Upper lobe of left lung (tissue), 4 donors: Measurements from ENCODE around the gene NEU4.

Source experiments
- POLR2A ChIP-seq, 4 donors: fragments of 450-650 bp; IDR thresholded peaks; one replicate each; pipeline ENCODE4 v1.5.1; 2016 to 2017; ENCODE audit warnings: antibody characterized with exemption in 4 of 4, mild to moderate bottlenecking in 2 of 4
- TF ChIP-seq, protein P1 (sequence below), 6 experiments: fragments of 450-650 bp in 4 of 6; fragments of 200-600 bp in 2 of 6; sonication (generic) in 2 of 6; IDR thresholded peaks; one replicate each; pipeline ENCODE4 v1.5.1; 2016 to 2019; ENCODE audit warnings: antibody characterized with exemption in 6 of 6

DNA sequence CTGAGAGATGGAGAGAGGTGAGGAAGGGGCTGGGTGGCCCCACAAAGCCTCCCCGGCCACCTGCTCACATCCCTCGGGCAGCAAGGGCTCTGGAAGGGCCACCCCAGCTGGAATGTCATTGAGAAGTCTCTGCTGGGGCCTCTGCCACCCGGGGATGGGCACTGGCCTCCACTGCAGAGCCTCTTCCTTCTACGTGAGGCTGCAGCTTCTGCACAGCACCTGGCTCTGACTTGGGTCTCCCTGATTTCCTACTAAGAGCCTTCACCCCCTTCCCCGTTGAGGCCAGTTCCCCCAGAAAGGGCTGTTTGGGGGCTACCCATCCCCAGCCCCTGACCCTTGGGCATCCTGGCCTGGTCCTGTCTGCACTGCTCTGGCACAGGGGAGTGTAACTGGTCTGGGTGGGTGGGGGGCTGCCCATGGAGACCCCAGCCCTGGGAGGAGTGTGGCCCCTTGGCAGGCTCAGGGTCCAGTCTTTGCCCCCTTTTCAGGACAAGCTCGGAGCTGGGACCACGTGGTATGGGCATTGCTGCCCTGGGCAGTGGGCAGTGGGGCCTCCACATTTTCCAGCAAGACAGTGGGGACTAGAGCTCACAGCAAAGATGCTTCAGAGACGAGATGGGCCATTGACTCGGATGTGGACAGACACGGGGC, 44.1 kb downstream of the NEU4 start:
- TF ChIP-seq, protein P1, sequence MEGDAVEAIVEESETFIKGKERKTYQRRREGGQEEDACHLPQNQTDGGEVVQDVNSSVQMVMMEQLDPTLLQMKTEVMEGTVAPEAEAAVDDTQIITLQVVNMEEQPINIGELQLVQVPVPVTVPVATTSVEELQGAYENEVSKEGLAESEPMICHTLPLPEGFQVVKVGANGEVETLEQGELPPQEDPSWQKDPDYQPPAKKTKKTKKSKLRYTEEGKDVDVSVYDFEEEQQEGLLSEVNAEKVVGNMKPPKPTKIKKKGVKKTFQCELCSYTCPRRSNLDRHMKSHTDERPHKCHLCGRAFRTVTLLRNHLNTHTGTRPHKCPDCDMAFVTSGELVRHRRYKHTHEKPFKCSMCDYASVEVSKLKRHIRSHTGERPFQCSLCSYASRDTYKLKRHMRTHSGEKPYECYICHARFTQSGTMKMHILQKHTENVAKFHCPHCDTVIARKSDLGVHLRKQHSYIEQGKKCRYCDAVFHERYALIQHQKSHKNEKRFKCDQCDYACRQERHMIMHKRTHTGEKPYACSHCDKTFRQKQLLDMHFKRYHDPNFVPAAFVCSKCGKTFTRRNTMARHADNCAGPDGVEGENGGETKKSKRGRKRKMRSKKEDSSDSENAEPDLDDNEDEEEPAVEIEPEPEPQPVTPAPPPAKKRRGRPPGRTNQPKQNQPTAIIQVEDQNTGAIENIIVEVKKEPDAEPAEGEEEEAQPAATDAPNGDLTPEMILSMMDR (IDR thresholded peaks at IDR 0.05), result no peak
- TF ChIP-seq POLR2A (IDR thresholded peaks at IDR 0.05), result no peak
